Trophoblast cell (in vitro differentiated cells and primary cell): ENCODE measurements around the gene PTDSS2.

ENCODE experiments used
- DNase-seq, 2 donors: peaks; one replicate each; pipeline ENCODE4 v3.0.0-alpha.2; 2016
- H2AFZ ChIP-seq: 2 replicates; pipeline ENCODE4 v1.6.1; 2013; ENCODE audit warnings: low read length, moderate library complexity, mild to moderate bottlenecking; ENCODE audit not compliant: insufficient read depth, poor library complexity
- H2AK5ac ChIP-seq: 2 replicates; pipeline ENCODE4 v1.6.1; 2013; ENCODE audit warnings: mild to moderate bottlenecking, low read length
- H2BK120ac ChIP-seq: 2 replicates; pipeline ENCODE4 v1.6.1; 2013; ENCODE audit warnings: low read length, mild to moderate bottlenecking, moderate library complexity; ENCODE audit not compliant: insufficient read depth, poor library complexity
- H2BK12ac ChIP-seq: 2 replicates; pipeline ENCODE4 v1.6.1; 2013; ENCODE audit warnings: mild to moderate bottlenecking, low read length, moderate library complexity
- H2BK5ac ChIP-seq: 2 replicates; pipeline ENCODE4 v1.6.1; 2013; ENCODE audit warnings: low read length, low read depth, moderate library complexity, mild to moderate bottlenecking; ENCODE audit not compliant: poor library complexity
- H3K14ac ChIP-seq: 2 replicates; pipeline ENCODE4 v1.6.1; 2013; ENCODE audit warnings: mild to moderate bottlenecking, low read length
- H3K18ac ChIP-seq: 2 replicates; pipeline ENCODE4 v1.6.1; 2013; ENCODE audit warnings: mild to moderate bottlenecking, low read length
- H3K23ac ChIP-seq: 2 replicates; pipeline ENCODE4 v1.6.1; 2013; ENCODE audit warnings: low read length
- H3K27ac ChIP-seq: 2 replicates; pipeline ENCODE4 v1.5.1; 2013; ENCODE audit warnings: low read depth, mild to moderate bottlenecking, inconsistent platforms, low read length, moderate library complexity
- H3K27me3 ChIP-seq: 2 replicates; pipeline ENCODE4 v1.6.1; 2013; ENCODE audit warnings: inconsistent platforms, mild to moderate bottlenecking, low read length, moderate library complexity; ENCODE audit not compliant: insufficient read depth
- H3K36me3 ChIP-seq, 2 experiments: 1 replicate in 1 of 2; 2 replicates in 1 of 2; pipeline ENCODE4 v1.6.1; 2013; ENCODE audit warnings: low read length in 2 of 2, mild to moderate bottlenecking in 2 of 2, moderate library complexity in 1 of 2; ENCODE audit not compliant: insufficient read depth in 2 of 2, control insufficient read depth in 1 of 2
- H3K4ac ChIP-seq: 2 replicates; pipeline ENCODE4 v1.6.1; 2013; ENCODE audit warnings: low read depth, mild to moderate bottlenecking, low read length, moderate library complexity
- H3K4me1 ChIP-seq, 2 experiments: 1 replicate in 1 of 2; 2 replicates in 1 of 2; pipeline ENCODE4 v1.6.1; 2013; ENCODE audit warnings: low read length in 2 of 2, mild to moderate bottlenecking in 2 of 2, moderate library complexity in 1 of 2; ENCODE audit not compliant: insufficient read depth in 2 of 2, control insufficient read depth in 1 of 2
- H3K4me2 ChIP-seq: 2 replicates; pipeline ENCODE4 v1.6.1; 2013; ENCODE audit warnings: inconsistent platforms, mild to moderate bottlenecking, low read length, moderate library complexity
- H3K4me3 ChIP-seq: 2 replicates; pipeline ENCODE4 v1.5.1; 2013; ENCODE audit warnings: mild to moderate bottlenecking, low read depth, low read length, inconsistent platforms
- H3K79me1 ChIP-seq: one replicate; pipeline ENCODE4 v1.6.1; 2013; ENCODE audit warnings: low read length
- H3K79me2 ChIP-seq: 2 replicates; pipeline ENCODE4 v1.6.1; 2013; ENCODE audit warnings: low read length, mild to moderate bottlenecking; ENCODE audit not compliant: control insufficient read depth, insufficient read depth, poor library complexity
- H3K9ac ChIP-seq: 2 replicates; pipeline ENCODE4 v1.6.1; 2013; ENCODE audit warnings: mild to moderate bottlenecking, low read length
- H3K9me3 ChIP-seq: 2 replicates; pipeline ENCODE4 v1.6.1; 2013; ENCODE audit warnings: low read depth, mild to moderate bottlenecking, control low read depth, inconsistent platforms, low read length; ENCODE audit not compliant: insufficient read depth
- H4K12ac ChIP-seq: 2 replicates; pipeline ENCODE4 v1.6.1; 2013; ENCODE audit warnings: low read depth, mild to moderate bottlenecking, low read length, moderate library complexity
- H4K8ac ChIP-seq: 2 replicates; pipeline ENCODE4 v1.6.1; 2013; ENCODE audit warnings: low read depth, mild to moderate bottlenecking, low read length, moderate library complexity
- H4K91ac ChIP-seq: one replicate; pipeline ENCODE4 v1.6.1; 2013; ENCODE audit warnings: low read depth, mild to moderate bottlenecking, low read length, moderate library complexity
- WGBS: extraction: QIAGEN DNeasy Blood & Tissue Kit; methylation state at CpG from one replicate; pipeline ENCODE4 v1.1.7; 2013; ENCODE audit warnings: missing lambda C conversion rate; ENCODE audit not compliant: insufficient read length, insufficient coverage; ENCODE audit errors: extremely low coverage; 5-methylcytosine and 5-hydroxymethylcytosine counted together

The PTDSS2 gene

DNA sequence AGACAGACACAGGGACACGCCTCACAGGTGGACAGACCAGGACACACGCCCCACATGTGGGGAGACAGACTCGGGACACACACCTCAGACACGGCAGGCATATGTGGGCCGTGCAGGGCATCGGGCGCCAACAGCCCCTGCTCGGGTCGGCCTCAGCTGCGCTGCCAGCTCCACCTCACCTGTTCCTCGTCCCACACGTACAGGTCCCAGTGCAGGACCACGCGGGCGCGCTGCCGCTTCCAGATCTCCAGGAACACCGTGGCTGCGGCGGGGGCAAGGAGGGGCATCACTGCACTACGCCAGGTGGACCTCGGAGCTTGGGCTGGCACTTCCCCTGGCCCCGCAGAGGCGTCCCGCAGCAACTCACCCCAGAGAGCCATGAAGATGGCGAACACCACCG lies 20.7 kb upstream of the PTDSS2 start:
- no peak overlapping the region for H3K27ac ChIP-seq

DNA sequence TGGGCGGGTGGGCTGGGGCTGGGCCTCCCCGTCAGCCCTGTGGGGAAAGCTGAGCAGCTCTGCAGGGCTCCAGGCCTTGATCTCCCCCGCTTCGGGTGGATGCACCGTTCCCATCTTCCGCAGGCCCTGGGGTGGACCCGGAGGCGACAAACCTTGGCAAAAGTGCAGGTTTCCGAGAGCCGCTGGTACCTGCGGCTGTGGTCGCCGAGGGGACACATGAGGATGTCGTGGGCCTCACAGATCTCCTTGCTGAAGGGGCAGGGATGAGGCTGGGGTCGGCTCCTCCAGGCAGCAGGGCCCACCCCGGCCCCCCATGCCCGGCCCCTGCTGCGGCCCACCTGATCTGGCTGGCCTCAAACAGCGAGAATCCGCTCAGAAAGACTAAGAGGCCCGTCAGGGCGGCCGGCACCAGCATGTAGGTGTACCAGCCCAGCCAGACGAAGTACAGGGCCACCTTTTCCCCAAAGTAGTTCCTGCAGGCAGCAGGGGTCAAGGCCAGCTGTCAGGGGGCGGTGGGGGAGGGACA lies 20.1 kb upstream of the PTDSS2 start:
- Histone ChIP-seq H2BK120ac (no peak overlapping the region), H4K12ac (no peak overlapping the region), H4K8ac (no peak overlapping the region), H3K23ac (no peak overlapping the region), H3K79me2 (no peaks in the 10 kb centered on the region), H3K9ac (no peak overlapping the region), H4K91ac (no peak overlapping the region), H3K14ac (no peak overlapping the region), H2AFZ (no peak overlapping the region), H3K4me2 (no peak overlapping the region), H3K4me3 (no peak overlapping the region), H2BK5ac (no peak overlapping the region), H3K9me3 (peaks cover 3% of the 10 kb centered on the region), H2BK12ac (no peak overlapping the region), H2AK5ac (no peak overlapping the region), H3K36me3 (peaks cover 0 to 3% of the 10 kb centered on the region in 2 experiments), H3K27ac (no peak overlapping the region), H3K4me1 (no peaks in the 10 kb centered on the region), H3K79me1 (no peaks in the 10 kb centered on the region), H3K4ac (no peak overlapping the region), H3K27me3 (no peaks in the 10 kb centered on the region), H3K18ac (no peak overlapping the region)
- no CpG with 5 or more reads among the region's 25 CpGs for WGBS
- DNase-seq: peak; percentile 40 to 62

More for the DNA sequence above, 20.7 kb upstream of the PTDSS2 start:
- WGBS: no CpG with 5 or more reads among the region's 27 CpGs
- Histone ChIP-seq H3K9me3 (peaks cover 3% of the 10 kb centered on the region), H2BK120ac (no peak overlapping the region), H3K4me3 (peak overlapping the region; percentile 32), H3K18ac (no peak overlapping the region), H3K4ac (no peak overlapping the region), H2BK5ac (no peak overlapping the region), H2BK12ac (no peak overlapping the region), H3K23ac (no peak overlapping the region), H3K9ac (no peak overlapping the region), H4K12ac (no peak overlapping the region), H3K4me1 (no peaks in the 10 kb centered on the region), H4K8ac (no peak overlapping the region), H2AK5ac (no peak overlapping the region), H3K14ac (no peak overlapping the region), H3K79me2 (no peaks in the 10 kb centered on the region), H3K36me3 (peaks cover 0 to 3% of the 10 kb centered on the region in 2 experiments), H3K79me1 (no peaks in the 10 kb centered on the region), H3K27me3 (no peaks in the 10 kb centered on the region), H3K4me2 (no peak overlapping the region), H4K91ac (no peak overlapping the region), H2AFZ (no peak overlapping the region)
- DNase-seq: no peak

DNA sequence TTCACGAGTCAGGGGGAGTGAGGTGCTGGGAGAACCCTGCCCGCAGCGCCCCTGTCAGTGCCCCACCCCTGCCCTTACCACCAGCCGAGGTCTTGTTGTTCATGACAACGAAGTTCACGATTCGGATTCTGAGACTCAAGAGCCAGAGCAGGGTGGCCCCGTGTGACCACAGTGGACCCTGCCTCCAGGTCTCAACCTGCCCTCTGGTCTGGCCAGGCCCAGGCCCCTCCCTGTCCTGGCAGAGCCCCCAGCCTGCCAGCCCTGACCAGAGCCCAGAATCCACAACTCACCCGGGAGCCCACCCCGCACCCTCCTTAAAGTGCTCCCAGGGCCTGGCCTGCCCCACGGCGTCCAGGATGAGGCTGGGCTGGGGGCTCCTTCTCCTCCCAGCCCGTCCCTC lies 18.2 kb upstream of the PTDSS2 start:
- Histone ChIP-seq H3K9me3 (peaks cover 3% of the 10 kb centered on the region), H4K8ac (no peak overlapping the region), H4K91ac (no peak overlapping the region), H3K4me3 (no peak overlapping the region), H3K27ac (no peak overlapping the region), H3K23ac (no peak overlapping the region), H3K79me1 (no peaks in the 10 kb centered on the region), H3K27me3 (no peaks in the 10 kb centered on the region), H2AK5ac (no peak overlapping the region), H3K4me2 (no peak overlapping the region), H4K12ac (no peak overlapping the region), H3K4me1 (no peaks in the 10 kb centered on the region), H2BK120ac (no peak overlapping the region), H3K18ac (no peak overlapping the region), H3K36me3 (peaks cover 0 to 3% of the 10 kb centered on the region in 2 experiments), H2AFZ (no peak overlapping the region), H2BK5ac (no peak overlapping the region), H3K9ac (no peak overlapping the region), H3K4ac (no peak overlapping the region), H3K79me2 (no peaks in the 10 kb centered on the region), H3K14ac (no peak overlapping the region), H2BK12ac (no peak overlapping the region)
- no peak for DNase-seq
- no CpG with 5 or more reads among the region's 13 CpGs for WGBS

DNA sequence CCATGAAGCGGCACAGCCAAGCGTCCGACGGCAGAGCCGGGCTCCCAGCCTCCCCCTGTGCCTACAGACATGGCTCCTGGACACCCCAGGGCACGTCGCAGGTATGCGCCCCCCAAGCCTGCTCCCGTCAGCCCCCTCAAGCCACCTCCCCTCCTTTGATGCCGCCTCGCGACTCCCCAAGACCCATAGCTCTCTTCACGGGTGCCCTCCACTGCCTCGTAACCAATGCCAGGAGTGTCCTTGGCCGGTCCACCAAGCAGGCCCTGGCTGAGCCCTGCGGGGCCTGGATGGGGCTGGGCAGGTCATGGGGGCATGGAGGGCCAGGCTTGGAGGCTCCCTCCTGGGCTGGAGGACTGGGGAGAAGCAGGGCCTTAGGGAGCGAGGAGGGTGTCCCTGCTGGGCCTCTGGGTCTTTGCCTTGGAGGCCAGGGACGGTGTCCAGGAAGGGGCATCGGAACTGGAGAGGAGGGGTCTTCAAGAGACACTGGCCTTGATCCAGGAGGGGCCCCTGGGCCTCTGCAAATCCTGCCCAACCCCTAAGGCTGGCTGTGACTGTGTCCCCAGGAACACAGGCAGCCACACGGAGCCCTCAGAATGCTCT lies 17.5 kb upstream of the PTDSS2 start:
- Histone ChIP-seq H3K23ac (no peak overlapping the region), H2BK12ac (no peak overlapping the region), H3K4me2 (no peak overlapping the region), H3K14ac (no peak overlapping the region), H3K27ac (no peak overlapping the region), H2AK5ac (no peak overlapping the region), H3K4me3 (no peak overlapping the region), H4K12ac (no peak overlapping the region), H2AFZ (no peak overlapping the region), H2BK5ac (no peak overlapping the region), H2BK120ac (no peak overlapping the region), H3K9ac (no peak overlapping the region), H3K27me3 (no peaks in the 10 kb centered on the region), H4K91ac (no peak overlapping the region), H3K4me1 (no peaks in the 10 kb centered on the region), H3K79me2 (no peaks in the 10 kb centered on the region), H3K9me3 (peaks cover 8% of the 10 kb centered on the region), H3K4ac (no peak overlapping the region), H3K18ac (no peak overlapping the region), H4K8ac (no peak overlapping the region), H3K36me3 (peaks cover 0 to 3% of the 10 kb centered on the region in 2 experiments), H3K79me1 (no peaks in the 10 kb centered on the region)
- no peak for DNase-seq
- WGBS: no CpG with 5 or more reads among the region's 20 CpGs
